Muscle of leg (tissue), 11 donors: ENCODE measurements around the gene RAD50. TPM values are rescaled to one million over a fixed set of nuclear protein-coding genes. Genes with fewer than 3 reads are reported as not detected.
"Not testable (repeated sequence)": the region's sequence is repeated elsewhere in the genome, so short reads cannot be mapped to it uniquely, and the experiment has no call there.

Experiments used
- DNase-seq: peaks from one replicate; pipeline ENCODE4 v3.0.0; 2013
- H3K27ac ChIP-seq: one replicate; pipeline ENCODE4 v1.5.1; 2013; ENCODE audit warnings: mild to moderate bottlenecking, low read length, control low read depth
- H3K27me3 ChIP-seq: one replicate; pipeline ENCODE4 v1.6.1; 2013; ENCODE audit warnings: low read length; ENCODE audit not compliant: control insufficient read depth, insufficient read depth
- H3K36me3 ChIP-seq: one replicate; pipeline ENCODE4 v1.6.1; 2013; ENCODE audit warnings: low read length; ENCODE audit not compliant: control insufficient read depth, insufficient read depth
- H3K4me1 ChIP-seq: one replicate; pipeline ENCODE4 v1.6.1; 2013; ENCODE audit warnings: low read length; ENCODE audit not compliant: control insufficient read depth, insufficient read depth
- H3K4me3 ChIP-seq: one replicate; pipeline ENCODE4 v1.5.1; 2013; ENCODE audit warnings: low read length, control low read depth
- H3K9me3 ChIP-seq: replicated peaks from 2 replicates; pipeline ENCODE4 v1.6.1; 2013; ENCODE audit warnings: low read depth, low read length; ENCODE audit not compliant: control insufficient read depth
- WGBS: methylation state at CpG from one replicate; pipeline ENCODE4 v1.1.5; 2013; ENCODE audit warnings: missing lambda C conversion rate; ENCODE audit not compliant: insufficient coverage; 5-methylcytosine and 5-hydroxymethylcytosine counted together
- polyA plus RNA-seq, 8 donors: library from polyadenylated mRNA; unstranded; fragments of 120-200 nt; gene quantifications; one replicate each; pipeline versions ENCODE4 v1.2.1 to v1.2.3, GENCODE V29; 2013; ENCODE audit warnings: inconsistent platforms in 1 of 8, low replicate concordance in 1 of 8; ENCODE audit not compliant: insufficient read length in 8 of 8, insufficient read depth in 1 of 8
- total RNA-seq: library from RNA; stranded (reverse); fragments of 120-200 nt; gene quantifications from one replicate; pipeline ENCODE4 v1.2.4, GENCODE V29; 2013

RAD50 gene
- total and polyA plus RNA-seq, 9 donors: 14.1 to 29.1 (median 22.1) TPM

- H3K36me3 ChIP-seq: peaks cover 4% of the 10 kb centered on the region
- H3K27ac ChIP-seq: peak overlapping the region; percentile 97
- H3K4me1 ChIP-seq: peaks cover 4% of the 10 kb centered on the region
- H3K4me3 ChIP-seq: peak overlapping the region; percentile 87
- no peaks in the 10 kb centered on the region for H3K27me3 ChIP-seq
- no peak for DNase-seq
- WGBS: 17% methylated on average over 3 of the region's 15 CpGs
- H3K9me3 ChIP-seq: no peaks in the 10 kb centered on the region
These were observed 519 bp upstream of the RAD50 start for GRCh38 chr5:132556153-132556762.

- peak overlapping the region; percentile 97 for H3K27ac ChIP-seq
- WGBS: 2% methylated on average over 10 of the region's 15 CpGs
- H3K4me3 ChIP-seq: peak overlapping the region; percentile 87
- peak; percentile 48 for DNase-seq
- no peaks in the 10 kb centered on the region for H3K9me3 ChIP-seq
- peaks cover 4% of the 10 kb centered on the region for H3K4me1 ChIP-seq
- H3K36me3 ChIP-seq: peaks cover 6% of the 10 kb centered on the region
- no peaks in the 10 kb centered on the region for H3K27me3 ChIP-seq
These were observed 848 bp downstream of the RAD50 start for GRCh38 chr5:132557478-132558172.

- no peak overlapping the region for H3K27ac ChIP-seq
- H3K36me3 ChIP-seq: peaks cover 17% of the 10 kb centered on the region
- peaks cover 4% of the 10 kb centered on the region for H3K4me1 ChIP-seq
- no peaks in the 10 kb centered on the region for H3K27me3 ChIP-seq
- no peak overlapping the region for H3K4me3 ChIP-seq
- DNase-seq: no peak
- H3K9me3 ChIP-seq: peaks cover 10% of the 10 kb centered on the region
- no CpG with 5 or more reads among the region's 2 CpGs for WGBS
These were observed 2.7 kb downstream of the RAD50 start for GRCh38 chr5:132559383-132560060.

- Histone ChIP-seq H3K27me3 (no peaks in the 10 kb centered on the region), H3K27ac (no peak overlapping the region), H3K4me1 (peaks cover 4% of the 10 kb centered on the region), H3K36me3 (peaks cover 28% of the 10 kb centered on the region), H3K9me3 (peaks cover 13% of the 10 kb centered on the region), H3K4me3 (no peak overlapping the region)
- DNase-seq: no peak
- 100% methylated on average over 1 of the region's 3 CpGs for WGBS
These were observed 4.8 kb downstream of the RAD50 start for GRCh38 chr5:132561601-132562000.

- H3K4me1 ChIP-seq, DNase-seq, H3K4me3 ChIP-seq, H3K27ac ChIP-seq, H3K27me3 ChIP-seq: not testable (repeated sequence)
- H3K9me3 ChIP-seq: peaks cover 13% of the 10 kb centered on the region
- WGBS: no CpG with 5 or more reads among the region's 2 CpGs
- H3K36me3 ChIP-seq: peaks cover 31% of the 10 kb centered on the region
These were observed 7.8 kb downstream of the RAD50 start for GRCh38 chr5:132564555-132564954.

GRCh38 chr5:132566657-132567056, 9.9 kb downstream of the RAD50 start:
- Histone ChIP-seq H3K9me3 (peaks cover 13% of the 10 kb centered on the region), H3K4me1 (no peaks in the 10 kb centered on the region), H3K4me3 (no peak overlapping the region), H3K27me3 (no peaks in the 10 kb centered on the region), H3K36me3 (peaks cover 26% of the 10 kb centered on the region), H3K27ac (no peak overlapping the region)
- WGBS: no CpG with 5 or more reads among the region's 1 CpG
- DNase-seq: no peak

GRCh38 chr5:132576123-132576522, 19.3 kb downstream of the RAD50 start:
- DNase-seq: no peak
- Histone ChIP-seq H3K9me3 (no peaks in the 10 kb centered on the region), H3K4me1 (no peaks in the 10 kb centered on the region), H3K36me3 (peaks cover 4% of the 10 kb centered on the region), H3K4me3 (no peak overlapping the region), H3K27me3 (no peaks in the 10 kb centered on the region), H3K27ac (no peak overlapping the region)
- WGBS: no CpG with 5 or more reads among the region's 1 CpG

GRCh38 chr5:132584560-132584959, 27.8 kb downstream of the RAD50 start:
- not testable (repeated sequence) for H3K4me3 ChIP-seq, H3K4me1 ChIP-seq, H3K27ac ChIP-seq, H3K36me3 ChIP-seq, H3K9me3 ChIP-seq, H3K27me3 ChIP-seq, DNase-seq
- no CpG with 5 or more reads among the region's 2 CpGs for WGBS

- Histone ChIP-seq H3K4me3 (no peak overlapping the region), H3K27me3 (no peaks in the 10 kb centered on the region), H3K9me3 (no peaks in the 10 kb centered on the region), H3K36me3 (peaks cover 4% of the 10 kb centered on the region), H3K4me1 (no peaks in the 10 kb centered on the region), H3K27ac (no peak overlapping the region)
- no peak for DNase-seq
These were observed 29.3 kb downstream of the RAD50 start for GRCh38 chr5:132586063-132586462.

GRCh38 chr5:132589467-132589866, 32.7 kb downstream of the RAD50 start:
- Histone ChIP-seq H3K27me3 (no peaks in the 10 kb centered on the region), H3K4me1 (no peaks in the 10 kb centered on the region), H3K36me3 (peaks cover 11% of the 10 kb centered on the region), H3K9me3 (no peaks in the 10 kb centered on the region), H3K4me3 (no peak overlapping the region), H3K27ac (no peak overlapping the region)
- DNase-seq: no peak
- WGBS: no CpG with 5 or more reads among the region's 1 CpG
